Measurements from ENCODE around the gene FERMT2.

DNA sequence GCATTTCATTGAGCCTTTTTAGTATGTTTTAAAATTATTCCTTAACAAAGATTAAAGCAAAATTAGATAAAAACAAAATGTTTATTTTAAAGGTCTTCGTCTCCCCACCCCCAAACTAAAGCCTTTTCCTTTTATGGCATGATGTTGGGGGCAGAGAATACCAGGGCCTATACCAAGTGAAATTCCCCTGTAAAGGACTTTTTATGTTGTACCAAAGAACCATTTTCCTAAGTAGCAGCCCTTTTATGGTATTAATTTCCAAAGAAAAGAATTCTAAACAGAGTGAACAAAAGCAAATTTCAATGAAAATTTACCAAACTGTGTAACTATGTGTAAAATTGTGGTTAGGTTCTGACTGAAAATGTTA, 87.5 kb downstream of the FERMT2 start:
- TF ChIP-seq, protein P1, sequence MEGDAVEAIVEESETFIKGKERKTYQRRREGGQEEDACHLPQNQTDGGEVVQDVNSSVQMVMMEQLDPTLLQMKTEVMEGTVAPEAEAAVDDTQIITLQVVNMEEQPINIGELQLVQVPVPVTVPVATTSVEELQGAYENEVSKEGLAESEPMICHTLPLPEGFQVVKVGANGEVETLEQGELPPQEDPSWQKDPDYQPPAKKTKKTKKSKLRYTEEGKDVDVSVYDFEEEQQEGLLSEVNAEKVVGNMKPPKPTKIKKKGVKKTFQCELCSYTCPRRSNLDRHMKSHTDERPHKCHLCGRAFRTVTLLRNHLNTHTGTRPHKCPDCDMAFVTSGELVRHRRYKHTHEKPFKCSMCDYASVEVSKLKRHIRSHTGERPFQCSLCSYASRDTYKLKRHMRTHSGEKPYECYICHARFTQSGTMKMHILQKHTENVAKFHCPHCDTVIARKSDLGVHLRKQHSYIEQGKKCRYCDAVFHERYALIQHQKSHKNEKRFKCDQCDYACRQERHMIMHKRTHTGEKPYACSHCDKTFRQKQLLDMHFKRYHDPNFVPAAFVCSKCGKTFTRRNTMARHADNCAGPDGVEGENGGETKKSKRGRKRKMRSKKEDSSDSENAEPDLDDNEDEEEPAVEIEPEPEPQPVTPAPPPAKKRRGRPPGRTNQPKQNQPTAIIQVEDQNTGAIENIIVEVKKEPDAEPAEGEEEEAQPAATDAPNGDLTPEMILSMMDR (IDR thresholded peaks at IDR 0.05) = no peak
- no peak for TF ChIP-seq POLR2A (IDR thresholded peaks at IDR 0.05)

Measured in testis (tissue), 2 donors.